HepG2 (cell line): Measurements from ENCODE around the gene WBP1. TPM values are rescaled to one million over a fixed set of nuclear protein-coding genes. Genes with fewer than 3 reads are reported as not detected.

ENCODE experiments used
- ARID5B ChIP-seq: IDR thresholded peaks from 2 replicates; pipeline ENCODE4 v1.4.0; 2020; ENCODE audit warnings: mild to moderate bottlenecking, missing genetic modification reagents
- CCAR2 ChIP-seq: fragments of 200-400 bp; formaldehyde crosslinking; optimal IDR thresholded peaks from 2 replicates; pipeline ENCODE3; 2018; ENCODE audit warnings: low read depth, mild to moderate bottlenecking, low read length, moderate library complexity
- CREM ChIP-seq, 2 experiments: sonication (generic) in 1 of 2; formaldehyde crosslinking in 1 of 2; IDR thresholded peaks; 2 replicates each; pipeline versions ENCODE4 v1.4.0 to v1.6.1; 2016 to 2020; ENCODE audit warnings: antibody characterized with exemption in 1 of 2, mild to moderate bottlenecking in 1 of 2, missing genetic modification reagents in 1 of 2
- KDM1A ChIP-seq: IDR thresholded peaks from 2 replicates; pipeline ENCODE4 v1.6.1; 2016; ENCODE audit warnings: missing compliant biosample characterization
- SKI ChIP-seq: fragments of 450-650 bp; IDR thresholded peaks from one replicate; pipeline ENCODE4 v1.6.1; 2018; ENCODE audit warnings: mild to moderate bottlenecking; ENCODE audit not compliant: partially characterized antibody
- TBL1XR1 ChIP-seq: fragments of 150-350 bp; IDR thresholded peaks from 2 replicates; pipeline ENCODE4 v1.6.1; 2014; ENCODE audit warnings: borderline replicate concordance, low read length; ENCODE audit not compliant: partially characterized antibody
- TFDP1 ChIP-seq: IDR thresholded peaks from 2 replicates; pipeline ENCODE4 v1.6.1; 2016; ENCODE audit warnings: missing compliant biosample characterization, missing genetic modification reagents, borderline replicate concordance
- YY1 ChIP-seq: IDR thresholded peaks from 2 replicates; pipeline ENCODE4 v1.6.1; 2011; ENCODE audit warnings: low read length, low read depth, moderate library complexity, mild to moderate bottlenecking; ENCODE audit not compliant: insufficient read depth, insufficient replicate concordance
- ZNF138 ChIP-seq: sonication (generic); formaldehyde crosslinking; IDR thresholded peaks from 2 replicates; pipeline ENCODE4 v1.5.0; 2020; ENCODE audit warnings: mild to moderate bottlenecking, low read depth, missing genetic modification reagents
- ZNF501 ChIP-seq: sonication (generic); formaldehyde crosslinking; IDR thresholded peaks from 2 replicates; pipeline ENCODE4 v1.5.1; 2020; ENCODE audit warnings: mild to moderate bottlenecking, moderate library complexity, missing genetic modification reagents
- polyA plus RNA-seq, 8 experiments: library from polyadenylated mRNA; depleted of rRNA in 3 of 8; stranded (reverse) in 7 of 8; unstranded in 1 of 8; fragments of >200 nt; fragmentation: Illumina TruSeq in 4 of 8; extraction: Trizol in 4 of 8; gene quantifications; 2 replicates each; pipeline versions ENCODE4 v1.2.1 to v1.2.3, GENCODE V29; 2011 to 2016; ENCODE audit warnings: low read depth in 4 of 8, missing spikeins in 1 of 8, mixed read lengths in 1 of 8; ENCODE audit not compliant: insufficient read depth in 1 of 8
- total RNA-seq, 5 experiments: library from RNA; depleted of rRNA; stranded (reverse); fragments of >200 nt; fragmentation: Illumina TruSeq; extraction: Trizol; gene quantifications; 2 replicates each; pipeline ENCODE4 v1.2.3, GENCODE V29; 2016; ENCODE audit warnings: low read depth in 1 of 5
- TF ChIP-seq, protein P1 (sequence below): fragments of 450-650 bp; IDR thresholded peaks from 2 replicates; pipeline ENCODE4 v1.6.1; 2016
- TF ChIP-seq, protein P2 (sequence below): sonication (generic); formaldehyde crosslinking; IDR thresholded peaks from 2 replicates; pipeline ENCODE4 v1.5.0; 2020; ENCODE audit warnings: missing genetic modification reagents
- TF ChIP-seq, protein P3 (sequence below): sonication (generic); formaldehyde crosslinking; IDR thresholded peaks from 2 replicates; pipeline ENCODE4 v1.8.1; 2023; ENCODE audit warnings: mild to moderate bottlenecking, missing genetic modification reagents, borderline replicate concordance
- TF ChIP-seq, protein P4 (sequence below): sonication (generic); formaldehyde crosslinking; IDR thresholded peaks from 2 replicates; pipeline ENCODE4 v1.9.0; 2021; ENCODE audit warnings: missing genetic modification reagents, borderline replicate concordance

WBP1 gene
- total and polyA plus RNA-seq, 2 of the 13 experiments (the other 11 are each of a cell fraction or from before 2014, with no cell fraction given), result 38.8 to 85.7 TPM

- TF ChIP-seq ARID5B (CRISPR knock-in tag) (no peak), TFDP1 (CRISPR knock-in tag) (peak; percentile 74; the same call in 1 of the 2 replicates), SKI (no peak), TBL1XR1 (peak; percentile 54), ZNF501 (CRISPR knock-in tag) (peak; percentile 100), KDM1A (CRISPR knock-in tag) (no peak), CCAR2 (no peak), YY1 (peak; percentile 96), ZNF138 (CRISPR knock-in tag) (peak; percentile 61; the same call in 1 of the 2 replicates), CREM (IDR thresholded peaks at IDR 0.05) (peak; percentile 94), CREM (CRISPR knock-in tag; IDR thresholded peaks at IDR 0.05) (no peak)
- TF ChIP-seq, protein P1, sequence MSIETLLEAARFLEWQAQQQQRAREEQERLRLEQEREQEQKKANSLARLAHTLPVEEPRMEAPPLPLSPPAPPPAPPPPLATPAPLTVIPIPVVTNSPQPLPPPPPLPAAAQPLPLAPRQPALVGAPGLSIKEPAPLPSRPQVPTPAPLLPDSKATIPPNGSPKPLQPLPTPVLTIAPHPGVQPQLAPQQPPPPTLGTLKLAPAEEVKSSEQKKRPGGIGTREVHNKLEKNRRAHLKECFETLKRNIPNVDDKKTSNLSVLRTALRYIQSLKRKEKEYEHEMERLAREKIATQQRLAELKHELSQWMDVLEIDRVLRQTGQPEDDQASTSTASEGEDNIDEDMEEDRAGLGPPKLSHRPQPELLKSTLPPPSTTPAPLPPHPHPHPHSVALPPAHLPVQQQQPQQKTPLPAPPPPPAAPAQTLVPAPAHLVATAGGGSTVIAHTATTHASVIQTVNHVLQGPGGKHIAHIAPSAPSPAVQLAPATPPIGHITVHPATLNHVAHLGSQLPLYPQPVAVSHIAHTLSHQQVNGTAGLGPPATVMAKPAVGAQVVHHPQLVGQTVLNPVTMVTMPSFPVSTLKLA, result peak; percentile 44; the same call in 1 of the 2 replicates
- TF ChIP-seq, protein P2, sequence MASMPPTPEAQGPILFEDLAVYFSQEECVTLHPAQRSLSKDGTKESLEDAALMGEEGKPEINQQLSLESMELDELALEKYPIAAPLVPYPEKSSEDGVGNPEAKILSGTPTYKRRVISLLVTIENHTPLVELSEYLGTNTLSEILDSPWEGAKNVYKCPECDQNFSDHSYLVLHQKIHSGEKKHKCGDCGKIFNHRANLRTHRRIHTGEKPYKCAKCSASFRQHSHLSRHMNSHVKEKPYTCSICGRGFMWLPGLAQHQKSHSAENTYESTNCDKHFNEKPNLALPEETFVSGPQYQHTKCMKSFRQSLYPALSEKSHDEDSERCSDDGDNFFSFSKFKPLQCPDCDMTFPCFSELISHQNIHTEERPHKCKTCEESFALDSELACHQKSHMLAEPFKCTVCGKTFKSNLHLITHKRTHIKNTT (CRISPR knock-in tag), result no peak
- TF ChIP-seq, protein P3, sequence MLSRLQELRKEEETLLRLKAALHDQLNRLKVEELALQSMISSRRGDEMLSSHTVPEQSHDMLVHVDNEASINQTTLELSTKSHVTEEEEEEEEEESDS, result no peak
- TF ChIP-seq, protein P4, sequence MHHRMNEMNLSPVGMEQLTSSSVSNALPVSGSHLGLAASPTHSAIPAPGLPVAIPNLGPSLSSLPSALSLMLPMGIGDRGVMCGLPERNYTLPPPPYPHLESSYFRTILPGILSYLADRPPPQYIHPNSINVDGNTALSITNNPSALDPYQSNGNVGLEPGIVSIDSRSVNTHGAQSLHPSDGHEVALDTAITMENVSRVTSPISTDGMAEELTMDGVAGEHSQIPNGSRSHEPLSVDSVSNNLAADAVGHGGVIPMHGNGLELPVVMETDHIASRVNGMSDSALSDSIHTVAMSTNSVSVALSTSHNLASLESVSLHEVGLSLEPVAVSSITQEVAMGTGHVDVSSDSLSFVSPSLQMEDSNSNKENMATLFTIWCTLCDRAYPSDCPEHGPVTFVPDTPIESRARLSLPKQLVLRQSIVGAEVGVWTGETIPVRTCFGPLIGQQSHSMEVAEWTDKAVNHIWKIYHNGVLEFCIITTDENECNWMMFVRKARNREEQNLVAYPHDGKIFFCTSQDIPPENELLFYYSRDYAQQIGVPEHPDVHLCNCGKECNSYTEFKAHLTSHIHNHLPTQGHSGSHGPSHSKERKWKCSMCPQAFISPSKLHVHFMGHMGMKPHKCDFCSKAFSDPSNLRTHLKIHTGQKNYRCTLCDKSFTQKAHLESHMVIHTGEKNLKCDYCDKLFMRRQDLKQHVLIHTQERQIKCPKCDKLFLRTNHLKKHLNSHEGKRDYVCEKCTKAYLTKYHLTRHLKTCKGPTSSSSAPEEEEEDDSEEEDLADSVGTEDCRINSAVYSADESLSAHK (CRISPR knock-in tag), result no peak; the same call in 1 of the 2 replicates
These were observed 14.1 kb downstream of the WBP1 start, which contains the start of gene MRPL53 (continued) for GRCh38 chr2:74472086-74472944.
